SKM-1 (cell line): Measurements from ENCODE around the gene MYZAP.

Experiments
- DNase-seq: peaks from one replicate; lab custom pipeline; 2025; ENCODE audit not compliant: unreplicated experiment; lab: John Stamatoyannopoulos, UW

Gene MYZAP

GRCh38 chr15:57618325-57618724, 26.6 kb downstream of the MYZAP start:
- no peak for DNase-seq

DNA sequence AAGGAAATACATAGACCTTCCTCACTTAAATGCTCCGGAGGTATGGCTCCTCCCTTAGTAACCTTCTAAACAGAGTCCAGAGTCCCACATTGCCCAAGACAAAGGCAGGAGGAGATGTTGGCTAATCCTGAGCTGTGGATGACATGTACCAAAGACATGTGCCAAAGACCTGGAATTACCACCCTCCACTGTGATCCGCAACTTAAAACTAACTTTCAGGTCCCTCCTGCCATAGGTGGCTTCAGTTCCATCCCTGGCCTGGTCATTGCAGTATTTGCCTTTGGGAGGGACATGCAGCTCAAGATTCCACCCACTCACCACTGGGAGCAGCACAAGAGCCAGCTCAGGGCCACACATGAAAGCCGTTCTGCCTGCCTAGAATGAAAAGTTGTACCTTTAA, 28.0 kb downstream of the MYZAP start:
- no peak for DNase-seq

GRCh38 chr15:57624730-57625129, 33.0 kb downstream of the MYZAP start:
- no peak for DNase-seq

DNA sequence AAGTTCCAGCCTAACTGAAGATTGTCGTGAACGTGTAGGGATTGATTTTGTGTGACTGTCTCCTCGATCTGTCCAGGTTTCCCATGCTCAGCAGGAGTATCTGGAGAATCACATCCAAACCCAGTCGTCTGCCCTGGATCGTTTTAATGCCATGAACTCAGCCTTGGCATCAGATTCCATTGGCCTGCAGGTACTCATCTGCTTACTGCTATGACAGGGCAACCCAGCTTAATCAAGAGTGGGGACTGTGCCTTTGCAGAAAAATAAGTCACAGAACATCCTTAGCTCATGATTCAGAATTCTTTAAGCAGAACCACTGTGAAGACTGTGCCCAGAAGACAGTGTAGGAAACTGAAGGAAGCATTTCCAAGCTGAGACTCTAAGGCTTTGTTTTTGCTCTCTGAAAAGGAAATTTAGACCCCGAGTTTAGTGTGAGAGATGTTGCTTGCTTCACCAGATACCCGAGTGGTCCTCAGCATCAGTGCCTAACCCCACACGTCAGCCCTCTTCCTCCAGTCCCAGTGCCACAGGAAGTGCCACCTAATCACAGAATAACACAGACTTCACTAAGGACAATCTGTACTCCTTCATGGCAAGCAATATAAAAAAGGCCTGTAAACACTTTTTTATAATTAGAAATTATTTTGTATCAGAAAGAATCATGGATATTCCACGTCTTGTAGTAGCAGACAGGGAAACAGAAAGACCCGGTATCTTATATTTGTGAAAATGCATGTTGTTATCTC, 34.2 kb downstream of the MYZAP start:
- no peak for DNase-seq

- no peak for DNase-seq
Observed at GRCh38 chr15:57626713-57627440, 35.2 kb downstream of the MYZAP start.

- DNase-seq: no peak
Observed at GRCh38 chr15:57631386-57632110, 39.8 kb downstream of the MYZAP start.

DNA sequence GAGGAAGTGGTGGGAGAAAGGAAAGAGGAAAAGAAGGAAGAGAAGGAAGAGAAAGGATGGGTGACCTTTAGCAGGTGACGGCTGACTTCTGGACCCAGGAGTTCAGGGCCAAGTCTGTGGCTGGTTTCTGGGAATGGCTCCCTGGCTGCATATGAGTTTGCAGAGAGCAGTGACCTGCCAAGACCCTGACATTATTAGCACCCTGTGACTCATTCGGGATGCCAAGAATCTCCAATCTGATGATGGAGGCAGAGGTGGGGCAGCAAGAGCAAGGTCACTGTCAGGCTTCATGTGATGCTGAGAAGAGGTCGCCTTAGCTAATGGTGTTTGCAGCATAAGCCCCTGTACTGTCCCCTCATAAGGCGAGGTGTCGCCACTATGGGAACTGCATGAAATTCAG, 42.6 kb downstream of the MYZAP start:
- no peak for DNase-seq

DNA sequence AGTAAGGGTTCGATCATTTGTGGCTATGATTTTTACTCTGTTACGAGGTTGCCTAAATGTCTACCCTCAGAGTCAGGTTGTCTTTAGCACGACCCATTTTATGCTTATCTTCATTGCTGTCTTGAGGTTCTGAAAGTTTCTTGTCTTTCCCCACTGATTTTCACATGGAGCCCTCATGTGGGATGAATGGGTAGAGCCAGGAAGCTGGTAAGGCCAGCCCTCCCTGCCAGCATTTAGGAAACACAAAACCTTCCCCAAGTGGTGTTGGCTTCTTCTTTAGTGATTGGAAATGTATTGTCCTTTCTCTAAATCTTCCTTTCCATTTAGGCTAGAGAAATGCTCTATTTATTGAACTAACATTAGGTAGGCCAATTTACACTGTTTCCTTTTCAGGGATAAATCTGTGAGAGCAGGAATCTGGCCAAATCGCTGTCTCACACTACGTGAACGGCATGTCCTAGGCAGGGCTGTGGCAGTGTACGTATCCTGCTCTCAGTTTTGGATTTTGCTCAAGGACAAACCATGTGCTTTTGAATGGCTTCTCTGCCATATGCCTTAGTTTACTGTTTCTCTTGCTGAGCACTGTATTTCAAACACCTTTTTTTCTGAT, 43.7 kb downstream of the MYZAP start:
- no peak for DNase-seq

- DNase-seq: no peak
Observed at GRCh38 chr15:57637846-57638245, 46.1 kb downstream of the MYZAP start.

GRCh38 chr15:57639306-57639705, 47.6 kb downstream of the MYZAP start:
- DNase-seq: no peak

DNA sequence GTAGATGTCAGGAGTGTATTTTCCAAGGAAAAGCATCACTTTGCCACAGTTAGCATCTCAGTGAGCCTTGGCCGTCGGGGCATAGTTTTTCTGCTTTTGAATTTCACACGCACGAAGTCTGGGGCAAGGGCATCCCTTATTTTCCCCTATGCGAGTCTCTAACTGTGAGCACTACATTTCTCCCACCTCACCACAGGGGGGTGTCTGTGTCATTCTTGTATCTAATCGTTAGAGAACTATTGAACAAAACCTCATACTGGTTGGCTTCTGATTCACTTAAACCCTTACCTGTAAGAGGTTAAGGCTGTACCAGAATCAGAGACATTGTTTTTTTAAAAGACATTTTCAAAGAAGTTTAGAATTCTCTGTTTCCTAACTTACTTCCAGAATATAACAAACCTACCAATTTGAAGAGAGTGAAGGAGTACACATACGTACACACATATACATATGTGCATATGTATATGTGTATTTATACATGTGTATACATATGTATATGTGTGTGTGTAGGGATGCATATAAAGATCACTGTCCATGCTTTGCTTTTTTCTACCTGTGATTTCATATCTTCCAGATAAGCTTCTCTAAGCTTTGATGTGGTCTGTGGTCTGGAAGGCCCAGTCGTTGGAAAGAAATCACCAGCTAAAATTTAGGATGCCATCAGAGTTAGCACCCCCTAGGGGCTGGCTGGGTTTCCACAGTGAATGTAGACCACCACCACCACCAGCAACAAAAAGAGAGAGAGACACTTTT, 49.4 kb downstream of the MYZAP start:
- no peak for DNase-seq

- no peak for DNase-seq
Observed at GRCh38 chr15:57643826-57644225, 52.1 kb downstream of the MYZAP start.

DNA sequence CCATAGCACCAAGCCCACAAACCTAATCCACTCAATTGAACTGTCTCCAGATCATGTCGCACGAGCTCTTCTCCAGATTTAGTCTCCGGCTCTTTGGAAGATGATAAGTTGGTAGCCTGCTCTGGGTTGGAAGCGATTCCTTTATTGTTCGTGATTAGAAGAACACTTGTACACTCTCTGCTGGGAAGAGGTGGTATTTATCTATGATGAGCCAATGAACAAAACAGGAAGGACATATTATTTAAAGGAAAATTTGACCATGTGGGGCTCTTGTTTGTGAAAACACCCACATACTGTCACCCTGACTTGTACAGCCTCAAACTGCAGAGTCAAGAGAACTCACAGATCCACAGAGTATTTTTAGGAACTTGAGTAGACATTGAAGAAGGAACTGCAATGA, 54.4 kb downstream of the MYZAP start:
- DNase-seq: no peak

DNA sequence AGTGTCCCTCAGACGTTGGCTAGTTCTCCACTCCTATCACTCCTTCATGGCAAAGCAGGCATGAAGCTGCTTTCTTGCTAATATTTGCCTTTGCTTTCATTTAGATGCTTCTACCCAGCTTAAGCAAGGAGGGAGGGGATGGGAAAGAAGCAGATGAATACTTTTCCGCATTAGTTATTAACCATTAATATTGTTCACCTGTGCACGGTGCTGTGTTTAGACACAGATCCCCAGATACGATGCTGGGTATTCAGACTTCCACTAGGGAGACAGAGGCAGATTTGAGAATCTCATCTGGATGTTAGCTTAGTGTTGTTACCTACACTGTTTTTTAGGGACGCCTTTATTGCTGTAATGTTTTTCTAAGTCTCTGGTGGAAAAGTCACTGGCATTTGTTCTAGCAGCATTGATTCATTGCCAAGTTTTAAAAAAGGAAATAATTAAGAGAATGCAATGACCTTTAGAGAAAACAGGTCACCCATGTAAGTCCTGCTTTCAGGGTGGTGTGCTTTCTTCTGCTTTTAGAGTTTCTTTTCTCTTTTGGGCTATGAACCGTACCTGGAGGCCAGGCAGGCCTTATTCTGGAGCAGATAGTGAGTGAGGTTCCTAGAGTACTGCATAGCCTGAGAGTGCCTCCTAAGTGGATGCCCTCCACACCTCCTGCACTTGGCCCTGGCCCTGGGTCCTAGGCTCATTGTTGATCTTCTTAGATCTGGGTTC, 55.5 kb downstream of the MYZAP start:
- DNase-seq: no peak

GRCh38 chr15:57647791-57648130, 56.1 kb downstream of the MYZAP start:
- no peak for DNase-seq

GRCh38 chr15:57649138-57649537, 57.4 kb downstream of the MYZAP start:
- no peak for DNase-seq

GRCh38 chr15:57651445-57651844, 59.7 kb downstream of the MYZAP start:
- DNase-seq: no peak

GRCh38 chr15:57652481-57652880, 60.8 kb downstream of the MYZAP start:
- DNase-seq: no peak

GRCh38 chr15:57654153-57654852, 62.6 kb downstream of the MYZAP start:
- no peak for DNase-seq

DNA sequence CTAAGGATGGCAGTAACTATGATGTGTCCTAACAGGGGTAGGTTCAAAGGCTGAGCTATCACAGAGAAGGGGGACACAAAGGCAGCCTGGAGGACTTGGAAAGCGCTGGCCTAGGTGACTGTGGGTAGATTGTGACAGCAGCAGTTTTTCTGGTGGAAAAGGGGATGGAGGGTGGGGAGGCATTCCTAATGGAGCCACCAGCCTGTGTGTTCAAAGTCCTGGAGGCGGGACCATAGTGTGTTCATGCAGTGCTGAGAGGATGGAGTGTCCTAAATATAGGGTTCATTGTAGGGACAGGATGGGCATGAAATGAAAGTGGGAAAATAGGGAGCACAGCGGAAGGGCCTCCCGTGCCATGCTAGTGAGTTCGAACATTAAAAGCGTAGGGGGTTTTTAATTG, 63.3 kb downstream of the MYZAP start:
- DNase-seq: no peak
